GM19023 (cell line): ENCODE measurements around the gene FNDC4.
"Not testable (repeated sequence)": the region's sequence is repeated elsewhere in the genome, so short reads cannot be mapped to it uniquely, and the experiment has no call there.

Experiments
- ATAC-seq: cut with Tn5 transposase; IDR thresholded peaks from one replicate; pipeline ENCODE4 v1.9.1; 2021; ENCODE audit warnings: mild to moderate bottlenecking, moderate library complexity; ENCODE audit not compliant: unreplicated experiment

The FNDC4 gene, protein sequence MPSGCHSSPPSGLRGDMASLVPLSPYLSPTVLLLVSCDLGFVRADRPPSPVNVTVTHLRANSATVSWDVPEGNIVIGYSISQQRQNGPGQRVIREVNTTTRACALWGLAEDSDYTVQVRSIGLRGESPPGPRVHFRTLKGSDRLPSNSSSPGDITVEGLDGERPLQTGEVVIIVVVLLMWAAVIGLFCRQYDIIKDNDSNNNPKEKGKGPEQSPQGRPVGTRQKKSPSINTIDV

GRCh38 chr2:27494944-27495554, at the start of gene FNDC4:
FNDC4 (minus strand) TSS chr2:27495200; CDS start chr2:27494679, 521 bp downstream.
- no peak for ATAC-seq

- ATAC-seq = no peak
Measured at GRCh38 chr2:27544143-27544821, 49.3 kb upstream of the FNDC4 start.

DNA sequence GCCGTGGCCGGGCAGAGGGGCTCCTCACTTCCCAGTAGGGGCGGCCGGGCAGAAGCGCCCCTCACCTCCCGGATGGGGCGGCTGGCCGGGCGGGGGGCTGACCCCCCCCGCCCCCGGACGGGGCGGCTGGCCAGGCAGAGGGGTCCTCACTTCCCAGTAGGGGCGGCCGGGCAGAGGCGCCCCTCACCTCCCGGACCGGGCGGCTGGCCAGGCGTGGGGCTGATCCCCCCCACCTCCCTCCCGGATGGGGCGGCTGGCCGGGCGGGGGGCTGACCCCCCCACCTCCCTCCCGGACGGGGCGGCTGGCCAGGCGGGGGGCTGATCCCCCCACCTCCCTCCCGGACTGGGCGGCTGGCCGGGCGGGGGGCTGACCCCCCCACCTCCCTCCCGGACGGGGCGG, 44.6 kb upstream of the FNDC4 start:
- ATAC-seq = not testable (repeated sequence)

GRCh38 chr2:27538839-27539450, 43.9 kb upstream of the FNDC4 start:
- not testable (repeated sequence) for ATAC-seq

GRCh38 chr2:27537287-27537686, 42.3 kb upstream of the FNDC4 start:
- ATAC-seq = no peak

- no peak for ATAC-seq
Measured at GRCh38 chr2:27531983-27532382, 37.0 kb upstream of the FNDC4 start.

DNA sequence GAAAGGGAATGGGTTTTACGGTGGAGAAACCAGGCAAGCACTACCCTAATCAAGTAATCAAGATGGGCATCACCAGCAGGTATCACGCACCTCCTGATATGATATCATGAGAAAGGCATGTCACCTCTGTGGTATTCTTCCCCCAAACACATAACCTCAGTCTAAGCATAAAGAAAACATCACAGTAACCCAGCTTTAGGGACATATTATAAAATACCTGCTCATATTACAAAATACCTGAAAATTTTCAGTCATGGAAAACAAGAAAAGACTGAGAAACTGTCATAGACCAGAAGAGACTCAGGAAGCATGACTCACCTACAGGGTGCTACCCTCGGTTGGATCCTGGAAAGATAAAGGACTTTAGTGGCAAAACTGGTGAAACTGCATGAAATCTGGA, 32.2 kb upstream of the FNDC4 start:
- ATAC-seq = no peak

DNA sequence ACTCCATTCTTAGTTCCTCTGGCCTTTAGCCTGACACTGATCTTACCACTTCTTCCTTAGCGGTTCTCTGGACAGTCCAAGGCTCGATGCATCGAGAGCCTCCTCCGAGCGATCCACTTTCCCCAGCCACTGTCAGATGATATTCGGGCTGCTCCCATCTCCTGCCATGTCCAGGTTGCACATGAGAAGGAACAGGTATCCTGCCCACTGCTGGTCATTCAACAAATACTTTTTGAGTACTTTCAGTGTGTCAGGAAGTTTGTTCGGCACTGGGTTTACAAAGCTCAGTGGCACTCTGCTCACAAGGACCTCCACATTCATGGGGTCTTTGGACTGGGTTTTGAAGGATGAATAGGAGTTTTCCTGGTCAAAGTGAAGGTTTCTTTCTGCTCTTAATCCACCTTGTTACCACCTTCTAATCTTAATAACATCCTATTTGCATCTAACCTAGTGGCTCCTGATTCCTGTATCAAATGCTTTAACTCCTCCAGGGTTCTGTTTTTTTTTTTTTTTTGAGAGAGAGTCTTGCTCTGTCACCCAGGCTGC, 27.5 kb upstream of the FNDC4 start:
- ATAC-seq = no peak

DNA sequence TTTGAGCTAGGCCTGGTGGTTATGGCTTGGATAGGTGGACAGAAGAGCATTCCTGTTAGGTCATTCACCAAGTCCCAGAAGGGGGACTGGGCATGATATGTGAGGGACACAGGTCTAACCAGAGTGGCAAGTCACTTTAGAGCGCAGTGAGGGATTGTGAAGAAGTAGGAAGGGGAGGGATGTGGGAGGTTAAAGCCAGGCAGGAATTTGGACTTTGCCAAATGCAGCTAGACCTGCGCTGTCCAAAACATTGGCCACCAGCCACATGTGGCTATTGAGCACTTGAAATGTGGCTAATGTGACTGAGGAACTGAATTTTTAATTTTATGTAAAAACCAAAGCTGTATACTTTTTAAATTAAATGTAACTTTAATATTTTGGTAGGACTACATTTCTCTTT, 25.3 kb upstream of the FNDC4 start:
- ATAC-seq = no peak

- no peak for ATAC-seq
Measured at GRCh38 chr2:27518782-27519113, 23.7 kb upstream of the FNDC4 start.

DNA sequence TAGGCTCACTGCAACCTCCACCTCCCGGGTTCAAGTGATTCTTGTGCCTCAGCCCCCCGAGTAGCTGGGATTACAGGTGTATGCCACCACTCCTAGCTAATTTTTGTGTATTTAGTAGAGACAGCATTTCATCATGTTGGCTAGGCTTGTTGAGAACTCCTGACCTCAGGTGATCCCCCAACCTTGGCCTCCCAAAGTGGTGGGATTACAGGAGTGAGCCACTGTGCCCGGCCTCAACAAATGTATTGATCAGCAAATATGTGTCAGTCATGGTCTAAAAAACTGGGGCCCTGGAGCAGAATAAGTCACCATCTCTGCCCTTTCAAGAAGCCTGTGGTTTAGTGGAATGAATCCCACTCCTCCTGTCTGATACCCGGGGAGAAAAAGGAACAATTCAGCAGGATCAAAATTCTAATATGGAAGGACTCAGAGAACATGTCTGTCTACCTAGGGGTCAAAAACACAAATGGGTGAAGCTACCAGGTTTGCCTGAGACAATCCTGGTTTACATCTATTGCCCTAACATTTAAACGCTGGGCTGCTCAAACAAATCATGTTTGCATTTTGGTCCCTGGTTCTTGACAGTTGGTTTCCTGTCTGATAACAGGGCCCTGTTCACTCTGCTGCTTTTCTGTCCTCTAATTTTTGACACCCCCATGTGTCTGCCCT, 23.2 kb upstream of the FNDC4 start:
- ATAC-seq = no peak

DNA sequence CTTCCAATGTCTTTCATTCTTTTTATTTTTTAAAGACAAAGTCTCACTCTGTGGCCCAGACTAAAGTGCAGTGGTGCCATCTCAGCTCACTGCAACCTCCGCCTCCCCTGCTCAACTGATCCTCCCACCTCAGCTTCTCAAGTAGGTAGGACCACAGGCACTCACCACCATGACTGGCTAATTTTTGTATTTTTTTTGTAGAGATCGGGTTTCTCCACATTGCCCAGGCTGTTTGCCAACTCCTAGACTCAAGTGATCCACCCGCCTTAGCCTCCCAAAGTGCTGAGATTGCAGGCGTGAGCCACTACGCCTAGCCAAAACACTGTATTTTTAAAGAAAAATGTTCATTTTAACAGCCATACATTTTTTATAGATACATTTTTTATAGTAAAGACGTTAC, 14.3 kb upstream of the FNDC4 start:
- no peak for ATAC-seq

GRCh38 chr2:27507293-27507692, 12.3 kb upstream of the FNDC4 start:
- ATAC-seq = no peak

GRCh38 chr2:27506587-27506986, 11.6 kb upstream of the FNDC4 start:
- ATAC-seq = no peak

DNA sequence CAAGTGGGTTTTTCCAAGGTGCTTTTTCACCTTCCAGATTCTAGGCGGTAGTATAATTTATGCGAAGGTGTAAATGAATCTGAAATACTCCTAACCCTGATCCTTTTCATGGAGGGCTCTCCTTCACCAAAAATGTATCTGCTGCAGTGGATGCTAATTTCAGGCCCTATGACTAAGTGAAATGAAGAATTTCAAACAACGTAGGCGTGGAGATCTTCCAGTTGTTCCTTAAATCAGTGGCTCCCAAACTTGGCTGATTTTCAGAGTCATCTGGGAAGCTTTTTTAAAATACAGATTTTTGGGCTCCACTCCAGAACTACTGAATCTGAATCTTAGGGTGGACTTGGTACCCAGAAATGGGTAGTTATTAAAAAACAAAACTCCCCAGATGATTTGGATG, 7.1 kb upstream of the FNDC4 start:
- ATAC-seq = no peak

- ATAC-seq = no peak
Measured at GRCh38 chr2:27501042-27501441, 6.0 kb upstream of the FNDC4 start.

GRCh38 chr2:27498975-27499374, 4.0 kb upstream of the FNDC4 start:
- ATAC-seq = no peak

GRCh38 chr2:27497288-27497627, 2.3 kb upstream of the FNDC4 start:
- ATAC-seq = no peak

- no peak for ATAC-seq
Measured at GRCh38 chr2:27496357-27497287, 1.6 kb upstream of the FNDC4 start, which contains the start of gene GCKR. GCKR (plus strand) TSS chr2:27496839; CDS start chr2:27496905, 66 bp downstream.

- no peak for ATAC-seq
Measured at GRCh38 chr2:27495840-27496356, 898 bp upstream of the FNDC4 start.
